K562 (cell line): Measurements from ENCODE around the gene CISTR. TPM values are rescaled to one million over a fixed set of nuclear protein-coding genes. Genes with fewer than 3 reads are reported as not detected.

ENCODE experiments used
- ATAC-seq: fragments of 200-7000 bp; cut with Tn5 transposase; 3 replicates; pipeline ENCODE4 v1.9.1; 2020; ENCODE audit warnings: moderate library complexity
- BruUV-seq: library from RNA; stranded (reverse); fragments of 400-500 nt; replicated peaks from 2 replicates; lab custom pipeline; 2021; lab: Mats Ljungman, UMichigan
- CTCF ChIA-PET: fragments of 300-600 bp; formaldehyde crosslinking; extraction: SDS; loops from one replicate; lab custom pipeline; 2021; ENCODE audit warnings: low intra/inter-chr PET ratio; lab: Yijun Ruan, JAX
- POLR2A ChIA-PET: fragments of 300-600, 350-650 bp; sonication (Branson Sonifier 250); formaldehyde crosslinking; extraction: SDS; loops from one replicate; lab custom pipeline; 2021; ENCODE audit warnings: antibody characterized with exemption, inconsistent platforms; lab: Yijun Ruan, JAX
- DNase-seq, 4 experiments: peaks; one replicate each; pipeline versions ENCODE4 v3.0.0 to v3.0.0-alpha.2; 2011 to 2018; ENCODE audit warnings: low spot score in 3 of 4, mixed read lengths in 3 of 4; ENCODE audit errors: extremely low read depth in 1 of 4
- FAIRE-seq: peaks from 2 replicates; lab custom pipeline; 2011; peaks lifted over from hg19 to GRCh38; lab: Jason Lieb, UNC
- H2AFZ ChIP-seq: 2 replicates; pipeline ENCODE4 v1.6.0; 2011; ENCODE audit warnings: low read depth, low read length, control low read depth, inconsistent platforms
- H3K27ac ChIP-seq: fragments of 200-600 bp; 3 replicates; pipeline ENCODE4 v1.8.0; 2011; ENCODE audit warnings: low read depth, mild to moderate bottlenecking, control low read depth, inconsistent platforms, low read length, moderate library complexity, mixed read lengths; ENCODE audit errors: extremely low read depth
- H3K27me3 ChIP-seq, 2 experiments: fragments of 300-600 bp in 1 of 2; 2 replicates in 1 of 2; 3 replicates in 1 of 2; pipeline versions ENCODE4 v1.6.0 to v1.8.0; 2011; ENCODE audit warnings: inconsistent platforms in 2 of 2, low read length in 2 of 2, mild to moderate bottlenecking in 1 of 2, mixed read lengths in 1 of 2, moderate library complexity in 1 of 2; ENCODE audit not compliant: control insufficient read depth in 2 of 2, insufficient read depth in 2 of 2
- H3K36me3 ChIP-seq: fragments of 300-600 bp; 3 replicates; pipeline ENCODE4 v1.8.0; 2011; ENCODE audit warnings: mild to moderate bottlenecking, low read length, inconsistent platforms; ENCODE audit not compliant: control insufficient read depth, insufficient read depth
- H3K4me1 ChIP-seq, 2 experiments: fragments of 200-600 bp in 1 of 2; replicated peaks in 1 of 2; 2 replicates in 1 of 2; 3 replicates in 1 of 2; pipeline versions ENCODE4 v1.5.1 to v1.8.0; 2011; ENCODE audit warnings: inconsistent platforms in 2 of 2, low read length in 2 of 2, mild to moderate bottlenecking in 1 of 2, mixed read lengths in 1 of 2, moderate library complexity in 1 of 2; ENCODE audit not compliant: control insufficient read depth in 2 of 2, insufficient read depth in 2 of 2
- H3K4me2 ChIP-seq: 2 replicates; pipeline ENCODE4 v1.6.1; 2011; ENCODE audit warnings: low read length, control low read depth, inconsistent platforms, mixed read lengths; ENCODE audit not compliant: insufficient read depth
- H3K4me3 ChIP-seq: fragments of 200-600 bp; sonication (generic), shearing (Covaris generic); 2 replicates; pipeline ENCODE4 v1.5.1; 2016; ENCODE audit warnings: control low read depth, inconsistent platforms
- H3K79me2 ChIP-seq: fragments of 200-600 bp; 3 replicates; pipeline ENCODE4 v1.8.0; 2011; ENCODE audit warnings: low read length, inconsistent platforms; ENCODE audit not compliant: control insufficient read depth, insufficient read depth
- H3K9ac ChIP-seq, 2 experiments: 2 replicates each; pipeline versions ENCODE4 v1.6.0 to v1.6.1; 2011; ENCODE audit warnings: low read depth in 2 of 2, low read length in 2 of 2, control low read depth in 1 of 2, inconsistent platforms in 1 of 2, mild to moderate bottlenecking in 1 of 2, mixed read lengths in 1 of 2; ENCODE audit not compliant: insufficient read depth in 1 of 2
- H3K9me1 ChIP-seq: one replicate; pipeline ENCODE4 v1.6.0; 2011; ENCODE audit warnings: inconsistent platforms, mild to moderate bottlenecking, low read length, moderate library complexity; ENCODE audit not compliant: control insufficient read depth, insufficient read depth
- H3K9me3 ChIP-seq: replicated peaks from 2 replicates; pipeline ENCODE4 v1.5.1; 2011; ENCODE audit warnings: low read depth, low read length, inconsistent platforms; ENCODE audit not compliant: control insufficient read depth, insufficient read depth
- H4K20me1 ChIP-seq: replicated peaks from 2 replicates; pipeline ENCODE4 v1.6.1; 2011; ENCODE audit warnings: low read length, inconsistent platforms, mixed read lengths; ENCODE audit not compliant: control insufficient read depth, insufficient read depth
- CAMTA2 ChIP-seq: fragments of 250-450 bp; sonication (Bioruptor Pico); conservative IDR thresholded peaks from 2 replicates; pipeline ENCODE4 v1.5.1; 2022
- CBX3 ChIP-seq, 2 experiments: IDR thresholded peaks; 1 replicate in 1 of 2; 2 replicates in 1 of 2; pipeline ENCODE4 v1.6.1; 2012; ENCODE audit warnings: inconsistent platforms in 2 of 2, low read length in 2 of 2, borderline replicate concordance in 1 of 2, control low read depth in 1 of 2
- FOXJ2 ChIP-seq: fragments of 200-800 bp; sonication (Bioruptor generic); IDR thresholded peaks from 2 replicates; pipeline ENCODE4 v1.6.1; 2016; ENCODE audit warnings: missing genetic modification characterization, missing compliant biosample characterization
- GABPA ChIP-seq: fragments of 200-800 bp; sonication (Bioruptor generic); conservative IDR thresholded peaks from 2 replicates; pipeline ENCODE4 v1.6.1; 2016; ENCODE audit warnings: low read depth, missing genetic modification characterization, missing compliant biosample characterization
- JUND ChIP-seq, 2 experiments: IDR thresholded peaks; 2 replicates in 1 of 2; 3 replicates in 1 of 2; pipeline ENCODE4 v1.6.1; 2011; ENCODE audit warnings: borderline replicate concordance in 2 of 2, low read depth in 2 of 2, low read length in 2 of 2, improper control_type of control experiment in 1 of 2, missing biosample characterization in 1 of 2, missing genetic modification characterization in 1 of 2, missing genetic modification reagents in 1 of 2
- SIN3A ChIP-seq, 2 experiments: fragments of 150-350 bp in 1 of 2; IDR thresholded peaks; 2 replicates each; pipeline ENCODE4 v1.6.1; 2011 to 2016; ENCODE audit warnings: borderline replicate concordance in 2 of 2, low read depth in 2 of 2, low read length in 2 of 2, mild to moderate bottlenecking in 2 of 2, moderate library complexity in 2 of 2; ENCODE audit not compliant: control insufficient read depth in 1 of 2
- TEAD4 ChIP-seq, 2 experiments: sonication (generic) in 1 of 2; formaldehyde crosslinking in 1 of 2; IDR thresholded peaks; 2 replicates each; pipeline versions ENCODE4 v1.6.1 to v1.8.0; 2012 to 2022; ENCODE audit warnings: borderline replicate concordance in 1 of 2, inconsistent platforms in 1 of 2, low read length in 1 of 2, mild to moderate bottlenecking in 1 of 2, missing genetic modification reagents in 1 of 2
- ZNF175 ChIP-seq: fragments of 200-800 bp; sonication (Bioruptor generic); IDR thresholded peaks from 2 replicates; pipeline ENCODE4 v1.6.1; 2016; ENCODE audit warnings: low read depth, mild to moderate bottlenecking, missing genetic modification characterization, missing compliant biosample characterization
- ZNF311 ChIP-seq: fragments of 250-450 bp; sonication (Bioruptor Pico); IDR thresholded peaks from 2 replicates; pipeline ENCODE4 v1.4.0; 2020; ENCODE audit warnings: mild to moderate bottlenecking, moderate library complexity
- ZNF324 ChIP-seq: fragments of 250-450 bp; sonication (Bioruptor Pico); IDR thresholded peaks from 2 replicates; pipeline ENCODE4 v1.4.0; 2020; ENCODE audit warnings: mild to moderate bottlenecking
- ZNF764 ChIP-seq: fragments of 250-450 bp; sonication (Bioruptor Pico); IDR thresholded peaks from 2 replicates; pipeline ENCODE4 v1.4.0; 2020; ENCODE audit warnings: low read depth, mild to moderate bottlenecking, moderate library complexity
- WGBS: fragments of 100-300 bp; shearing (Covaris generic); methylation state at CpG from one replicate; pipeline ENCODE4 v1.1.6; 2016; ENCODE audit warnings: low coverage, mixed read lengths; ENCODE audit not compliant: insufficient coverage; ENCODE audit errors: missing lambda C conversion rate; 5-methylcytosine and 5-hydroxymethylcytosine counted together
- in situ Hi-C: fragments of 300-500 bp; cut with MboI; formaldehyde crosslinking; loops from 4 replicates; pipeline ENCODE4 v1.15.0; 2018; ENCODE audit warnings: inconsistent platforms, mixed read lengths
- intact Hi-C: fragments of 100-400 bp; cut with micrococcal nuclease; formaldehyde crosslinking; loops from 2 replicates; pipeline ENCODE4 v1.14.2; 2022
- polyA plus RNA-seq, 8 experiments: library from polyadenylated mRNA; depleted of rRNA in 4 of 8; stranded (reverse) in 5 of 8; unstranded in 3 of 8; fragments of >200 nt; fragmentation: Nextera tagmentation in 2 of 8; fragmentation: Illumina TruSeq in 1 of 8; extraction: Ambion mirVana in 2 of 8; extraction: Trizol in 1 of 8; gene quantifications; 2 replicates each; pipeline versions ENCODE4 v1.2.1 to v1.2.3, GENCODE V29; 2011 to 2014; ENCODE audit warnings: inconsistent platforms in 1 of 8, missing spikeins in 1 of 8
- total RNA-seq, 7 experiments: library from RNA; depleted of rRNA in 6 of 7; stranded (reverse); fragments of >200 nt in 6 of 7; fragmentation: Illumina TruSeq in 2 of 7; extraction: Trizol in 2 of 7; gene quantifications; 2 replicates each; pipeline versions ENCODE4 v1.2.1 to v1.2.3, GENCODE V29; 2011 to 2021; ENCODE audit warnings: low replicate concordance in 1 of 7
- TF ChIP-seq, protein P1 (sequence below): sonication (generic); formaldehyde crosslinking; IDR thresholded peaks from 2 replicates; pipeline ENCODE4 v1.8.0; 2022; ENCODE audit warnings: mild to moderate bottlenecking, low read depth, missing genetic modification reagents
- TF ChIP-seq, protein P2 (sequence below): fragments of 450-650 bp; formaldehyde crosslinking; conservative IDR thresholded peaks from 2 replicates; pipeline ENCODE4 v1.4.0; 2022; ENCODE audit warnings: mild to moderate bottlenecking, missing genetic modification characterization
- TF ChIP-seq, protein P3 (sequence below): fragments of 450-650 bp; formaldehyde crosslinking; IDR thresholded peaks from 2 replicates; pipeline ENCODE4 v1.4.0; 2020; ENCODE audit warnings: mild to moderate bottlenecking, moderate library complexity
- TF ChIP-seq, protein P4 (sequence below): fragments of 450-650 bp; IDR thresholded peaks from 2 replicates; pipeline ENCODE4 v1.7.0; 2016; ENCODE audit warnings: borderline replicate concordance

Gene CISTR
- total and polyA plus RNA-seq, 9 of the 15 experiments (the other 6 are each of a cell fraction or from before 2014, with no cell fraction given) = not detected

DNA sequence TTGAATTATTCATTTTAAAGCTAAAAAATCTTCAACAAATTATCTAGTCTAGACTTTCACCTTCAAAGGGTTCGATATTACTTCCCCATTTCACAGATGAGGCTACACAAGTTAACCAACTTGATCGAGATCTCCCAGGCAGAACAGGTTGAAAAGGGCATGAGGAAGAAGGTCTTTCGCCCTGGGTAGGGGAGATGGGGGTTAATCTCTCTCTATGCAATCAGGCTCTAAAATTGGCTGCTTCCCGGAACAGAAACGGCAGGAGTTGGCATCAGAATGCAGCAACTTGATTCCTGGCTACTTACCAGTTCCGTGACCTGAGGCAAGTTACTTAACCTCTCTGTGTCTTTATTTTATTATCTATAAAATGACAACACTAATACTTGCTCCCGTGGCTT lies 2.4 kb upstream of the CISTR start:
- H3K27me3 ChIP-seq = peaks cover 53 to 84% of the 10 kb centered on the region in 2 experiments
- no peaks in the 10 kb centered on the region for H3K9me1 ChIP-seq
- 0 out of 2 replicates have a peak, but pooled peaks cover 4% of the 10 kb centered on the region for H4K20me1 ChIP-seq
- H3K79me2 ChIP-seq = no peaks in the 10 kb centered on the region
- no peak for DNase-seq
- H2AFZ ChIP-seq = no peak overlapping the region
- no peak overlapping the region for H3K4me3 ChIP-seq
- H3K27ac ChIP-seq = no peak overlapping the region
- 0% methylated on average over 7 of the region's 7 CpGs for WGBS
- POLR2A ChIA-PET = interaction anchor here (1.6 kb wide), 1 partner anchor 54 kb away, joined by 4 read pairs; no protein-coding TSS in a partner anchor
- no peak overlapping the region for H3K4me2 ChIP-seq
- ATAC-seq = no peak
- no peak for FAIRE-seq
- CTCF ChIA-PET = interaction anchor here (0.5 kb wide), 1 partner anchor 9 kb away, joined by 4 read pairs; no protein-coding TSS in a partner anchor
- H3K36me3 ChIP-seq = no peaks in the 10 kb centered on the region
- intact Hi-C loops (no loop called here), in situ Hi-C loops (loop anchor here (25.0 kb wide), 1 partner anchor 458 kb away; no protein-coding TSS in a partner anchor)
- H3K9ac ChIP-seq = no peak overlapping the region
- H3K4me1 ChIP-seq = peaks cover 2 to 19% of the 10 kb centered on the region in 2 experiments; a peak in 3 of 5 replicates
- BruUV-seq = no TSS peak
- H3K9me3 ChIP-seq = no peaks in the 10 kb centered on the region
- TF ChIP-seq GABPA (tag) (no peak), ZNF175 (no peak), SIN3A (IDR thresholded peaks at IDR 0.05; ENCODE audit: borderline replicate concordance in 2 of 2, control insufficient read depth in 1 of 2, low read depth in 2 of 2, low read length in 2 of 2) (no peak), ZNF764 (CRISPR knock-in tag) (no peak), CAMTA2 (no peak), FOXJ2 (tag) (no peak), JUND (IDR thresholded peaks at IDR 0.05; ENCODE audit: borderline replicate concordance, low read depth, low read length) (no peak), JUND (tag; IDR thresholded peaks at IDR 0.05; ENCODE audit: borderline replicate concordance, low read depth, low read length) (no peak), ZNF324 (CRISPR knock-in tag) (no peak), ZNF311 (CRISPR knock-in tag) (no peak), TEAD4 (IDR thresholded peaks at IDR 0.05; ENCODE audit: low read length) (no peak), TEAD4 (CRISPR knock-in tag; IDR thresholded peaks at IDR 0.05; ENCODE audit: borderline replicate concordance) (no peak), CBX3 (IDR thresholded peaks at IDR 0.05; ENCODE audit: borderline replicate concordance in 1 of 2, low read length in 2 of 2) (no peak)
- TF ChIP-seq, protein P1, sequence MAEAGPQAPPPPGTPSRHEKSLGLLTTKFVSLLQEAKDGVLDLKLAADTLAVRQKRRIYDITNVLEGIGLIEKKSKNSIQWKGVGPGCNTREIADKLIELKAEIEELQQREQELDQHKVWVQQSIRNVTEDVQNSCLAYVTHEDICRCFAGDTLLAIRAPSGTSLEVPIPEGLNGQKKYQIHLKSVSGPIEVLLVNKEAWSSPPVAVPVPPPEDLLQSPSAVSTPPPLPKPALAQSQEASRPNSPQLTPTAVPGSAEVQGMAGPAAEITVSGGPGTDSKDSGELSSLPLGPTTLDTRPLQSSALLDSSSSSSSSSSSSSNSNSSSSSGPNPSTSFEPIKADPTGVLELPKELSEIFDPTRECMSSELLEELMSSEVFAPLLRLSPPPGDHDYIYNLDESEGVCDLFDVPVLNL (CRISPR knock-in tag) = no peak
- TF ChIP-seq, protein P2, sequence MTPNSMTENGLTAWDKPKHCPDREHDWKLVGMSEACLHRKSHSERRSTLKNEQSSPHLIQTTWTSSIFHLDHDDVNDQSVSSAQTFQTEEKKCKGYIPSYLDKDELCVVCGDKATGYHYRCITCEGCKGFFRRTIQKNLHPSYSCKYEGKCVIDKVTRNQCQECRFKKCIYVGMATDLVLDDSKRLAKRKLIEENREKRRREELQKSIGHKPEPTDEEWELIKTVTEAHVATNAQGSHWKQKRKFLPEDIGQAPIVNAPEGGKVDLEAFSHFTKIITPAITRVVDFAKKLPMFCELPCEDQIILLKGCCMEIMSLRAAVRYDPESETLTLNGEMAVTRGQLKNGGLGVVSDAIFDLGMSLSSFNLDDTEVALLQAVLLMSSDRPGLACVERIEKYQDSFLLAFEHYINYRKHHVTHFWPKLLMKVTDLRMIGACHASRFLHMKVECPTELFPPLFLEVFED (CRISPR knock-in tag) = no peak
- TF ChIP-seq, protein P3, sequence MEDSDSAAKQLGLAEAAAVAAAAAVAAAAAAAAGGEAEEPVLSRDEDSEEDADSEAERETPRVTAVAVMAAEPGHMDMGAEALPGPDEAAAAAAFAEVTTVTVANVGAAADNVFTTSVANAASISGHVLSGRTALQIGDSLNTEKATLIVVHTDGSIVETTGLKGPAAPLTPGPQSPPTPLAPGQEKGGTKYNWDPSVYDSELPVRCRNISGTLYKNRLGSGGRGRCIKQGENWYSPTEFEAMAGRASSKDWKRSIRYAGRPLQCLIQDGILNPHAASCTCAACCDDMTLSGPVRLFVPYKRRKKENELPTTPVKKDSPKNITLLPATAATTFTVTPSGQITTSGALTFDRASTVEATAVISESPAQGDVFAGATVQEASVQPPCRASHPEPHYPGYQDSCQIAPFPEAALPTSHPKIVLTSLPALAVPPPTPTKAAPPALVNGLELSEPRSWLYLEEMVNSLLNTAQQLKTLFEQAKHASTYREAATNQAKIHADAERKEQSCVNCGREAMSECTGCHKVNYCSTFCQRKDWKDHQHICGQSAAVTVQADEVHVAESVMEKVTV (CRISPR knock-in tag) = no peak
- TF ChIP-seq, protein P4, sequence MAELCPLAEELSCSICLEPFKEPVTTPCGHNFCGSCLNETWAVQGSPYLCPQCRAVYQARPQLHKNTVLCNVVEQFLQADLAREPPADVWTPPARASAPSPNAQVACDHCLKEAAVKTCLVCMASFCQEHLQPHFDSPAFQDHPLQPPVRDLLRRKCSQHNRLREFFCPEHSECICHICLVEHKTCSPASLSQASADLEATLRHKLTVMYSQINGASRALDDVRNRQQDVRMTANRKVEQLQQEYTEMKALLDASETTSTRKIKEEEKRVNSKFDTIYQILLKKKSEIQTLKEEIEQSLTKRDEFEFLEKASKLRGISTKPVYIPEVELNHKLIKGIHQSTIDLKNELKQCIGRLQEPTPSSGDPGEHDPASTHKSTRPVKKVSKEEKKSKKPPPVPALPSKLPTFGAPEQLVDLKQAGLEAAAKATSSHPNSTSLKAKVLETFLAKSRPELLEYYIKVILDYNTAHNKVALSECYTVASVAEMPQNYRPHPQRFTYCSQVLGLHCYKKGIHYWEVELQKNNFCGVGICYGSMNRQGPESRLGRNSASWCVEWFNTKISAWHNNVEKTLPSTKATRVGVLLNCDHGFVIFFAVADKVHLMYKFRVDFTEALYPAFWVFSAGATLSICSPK = no peak
